ENCODE measurements around the gene DTNA. TPM values are rescaled to one million over a fixed set of nuclear protein-coding genes. Genes with fewer than 3 reads are reported as not detected.

DTNA gene
- total and polyA plus RNA-seq, 5 donors = 131 to 175 (median 146) TPM

DNA sequence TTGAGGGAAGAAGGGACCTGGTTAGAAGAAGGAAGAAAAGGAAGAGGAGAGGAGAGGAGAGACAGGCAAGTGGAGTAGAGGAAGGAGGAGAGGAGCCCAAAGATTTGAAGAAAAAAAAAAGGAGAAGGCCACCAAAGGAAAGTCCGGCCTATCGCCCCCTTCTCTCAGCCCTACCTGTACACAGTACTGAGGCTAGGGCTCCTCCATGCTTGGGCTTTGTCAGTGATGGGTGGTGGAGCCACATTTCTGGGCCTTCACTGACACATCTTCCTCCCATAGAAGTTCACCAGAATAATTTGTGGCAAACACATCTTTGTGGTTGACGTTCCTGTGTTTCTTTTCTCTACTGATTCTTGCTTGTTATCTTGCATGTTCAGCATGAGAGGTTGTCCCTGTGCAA, 125.4 kb downstream of the DTNA start:
- no peak for ATAC-seq
- intact Hi-C loops (cut with DNase I) = no loop called here

DNA sequence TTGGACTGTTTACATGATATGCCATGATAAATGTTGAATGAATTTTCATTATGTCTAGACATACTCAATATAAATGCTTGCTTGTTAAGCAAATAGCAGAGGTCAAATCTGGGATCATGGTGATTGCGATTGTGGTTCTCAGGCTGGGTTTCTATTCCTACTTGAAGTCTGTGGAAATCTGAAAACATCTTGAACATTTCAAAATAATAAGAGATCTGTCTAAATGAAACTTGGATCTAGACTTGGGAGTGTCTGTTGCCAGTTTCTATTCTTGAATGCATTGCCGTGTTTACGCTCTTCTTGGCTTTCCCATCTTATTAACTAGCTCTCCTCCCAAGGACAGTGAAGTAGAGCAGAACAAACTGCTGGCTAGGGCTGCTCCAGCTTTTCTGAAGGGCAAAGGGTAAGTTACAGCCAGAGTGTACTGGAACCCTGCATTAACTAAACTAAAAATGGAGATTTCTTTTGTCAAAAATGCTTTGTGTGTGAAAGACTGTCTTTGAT, 127.7 kb downstream of the DTNA start:
- H3K4me1 ChIP-seq (ENCODE audit: control insufficient read depth, insufficient read depth, low read length) = no peaks in the 10 kb centered on the region
- intact Hi-C loops (cut with DNase I) = no loop called here
- no peaks in the 10 kb centered on the region for H3K27me3 ChIP-seq (ENCODE audit: control insufficient read depth, insufficient read depth)
- 33% methylated on average over 3 of the region's 3 CpGs for WGBS
- peak in 2 of 3 donors; percentile 15 to 55 for DNase-seq
- no peaks in the 10 kb centered on the region for H3K9me3 ChIP-seq (ENCODE audit: control insufficient read depth, low read length)
- peak overlapping the region; percentile 9 for H3K4me3 ChIP-seq (ENCODE audit: low read length)
- ATAC-seq = peak; percentile 89 to 90
- peak overlapping the region; percentile 88 for H3K27ac ChIP-seq (ENCODE audit: low read length)

More for the DNA sequence above, 125.4 kb downstream of the DTNA start:
- no peaks in the 10 kb centered on the region for H3K4me1 ChIP-seq (ENCODE audit: control insufficient read depth, insufficient read depth, low read length)
- no peaks in the 10 kb centered on the region for H3K9me3 ChIP-seq (ENCODE audit: control insufficient read depth, low read length)
- no peak overlapping the region for H3K4me3 ChIP-seq (ENCODE audit: low read length)
- no peaks in the 10 kb centered on the region for H3K27me3 ChIP-seq (ENCODE audit: control insufficient read depth, insufficient read depth)
- no peak overlapping the region for H3K27ac ChIP-seq (ENCODE audit: low read length)
- 82% methylated on average over 3 of the region's 3 CpGs for WGBS
- no peak for DNase-seq

GRCh38 chr18:34838669-34839068, 128.6 kb downstream of the DTNA start:
- ATAC-seq (peak; percentile 72 to 73), DNase-seq (peak in 1 of 3 donors; percentile 41)
- 55% methylated on average over 5 of the region's 5 CpGs for WGBS
- H3K9me3 ChIP-seq (ENCODE audit: control insufficient read depth, low read length) = no peaks in the 10 kb centered on the region
- no peaks in the 10 kb centered on the region for H3K4me1 ChIP-seq (ENCODE audit: control insufficient read depth, insufficient read depth, low read length)
- intact Hi-C loops (cut with DNase I) = no loop called here
- peak overlapping the region; percentile 96 for H3K27ac ChIP-seq (ENCODE audit: low read length)
- no peak overlapping the region for H3K4me3 ChIP-seq (ENCODE audit: low read length)
- no peaks in the 10 kb centered on the region for H3K27me3 ChIP-seq (ENCODE audit: control insufficient read depth, insufficient read depth)

DNA sequence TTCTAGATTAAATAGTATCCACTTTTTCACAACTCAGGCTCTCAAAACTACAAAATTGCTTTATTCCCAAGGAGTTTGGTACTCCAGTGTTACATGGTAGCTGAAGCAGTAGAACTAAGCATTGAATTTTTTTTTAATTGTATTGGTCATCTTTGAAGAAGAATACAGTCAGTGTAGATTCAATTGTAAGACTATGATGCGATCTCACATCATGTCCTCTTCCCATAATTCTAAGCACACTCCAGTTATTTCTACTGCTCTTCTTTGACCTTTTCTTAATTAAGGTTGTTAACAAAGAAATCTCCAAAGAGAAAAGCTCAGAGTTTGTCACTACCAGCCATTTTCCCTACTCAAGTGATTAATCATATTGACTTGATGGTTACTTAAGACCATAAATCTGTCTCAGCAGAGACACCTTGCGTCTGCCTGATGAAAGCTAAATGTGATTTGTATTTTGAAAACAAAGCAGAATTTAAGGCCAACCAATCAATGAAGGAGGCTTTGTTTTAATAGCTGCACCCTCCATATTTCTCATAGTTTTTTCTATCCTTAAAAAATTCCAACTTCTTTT, 130.2 kb downstream of the DTNA start:
- 92% methylated on average over 2 of the region's 2 CpGs for WGBS
- DNase-seq (no peak), ATAC-seq (no peak)
- intact Hi-C loops (cut with DNase I) = no loop called here
- Histone ChIP-seq H3K27ac (ENCODE audit: low read length) (no peak overlapping the region), H3K9me3 (ENCODE audit: control insufficient read depth, low read length) (no peaks in the 10 kb centered on the region), H3K4me1 (ENCODE audit: control insufficient read depth, insufficient read depth, low read length) (no peaks in the 10 kb centered on the region), H3K27me3 (ENCODE audit: control insufficient read depth, insufficient read depth) (no peaks in the 10 kb centered on the region), H3K4me3 (ENCODE audit: low read length) (no peak overlapping the region)

GRCh38 chr18:34841891-34842290, 131.8 kb downstream of the DTNA start:
- Histone ChIP-seq H3K4me3 (ENCODE audit: low read length) (no peak overlapping the region), H3K9me3 (ENCODE audit: control insufficient read depth, low read length) (no peaks in the 10 kb centered on the region), H3K27ac (ENCODE audit: low read length) (no peak overlapping the region), H3K27me3 (ENCODE audit: control insufficient read depth, insufficient read depth) (no peaks in the 10 kb centered on the region), H3K4me1 (ENCODE audit: control insufficient read depth, insufficient read depth, low read length) (no peaks in the 10 kb centered on the region)
- ATAC-seq (no peak), DNase-seq (no peak)
- intact Hi-C loops (cut with DNase I) = no loop called here

- DNase-seq = no peak
- no peak for ATAC-seq
- no peaks in the 10 kb centered on the region for H3K4me1 ChIP-seq (ENCODE audit: control insufficient read depth, insufficient read depth, low read length)
- no peak overlapping the region for H3K4me3 ChIP-seq (ENCODE audit: low read length)
- intact Hi-C loops (cut with DNase I) = no loop called here
- H3K27me3 ChIP-seq (ENCODE audit: control insufficient read depth, insufficient read depth) = no peaks in the 10 kb centered on the region
- H3K9me3 ChIP-seq (ENCODE audit: control insufficient read depth, low read length) = no peaks in the 10 kb centered on the region
- 87% methylated on average over 1 of the region's 1 CpG for WGBS
- no peak overlapping the region for H3K27ac ChIP-seq (ENCODE audit: low read length)
Observed at GRCh38 chr18:34844072-34844471, 134.0 kb downstream of the DTNA start.

DNA sequence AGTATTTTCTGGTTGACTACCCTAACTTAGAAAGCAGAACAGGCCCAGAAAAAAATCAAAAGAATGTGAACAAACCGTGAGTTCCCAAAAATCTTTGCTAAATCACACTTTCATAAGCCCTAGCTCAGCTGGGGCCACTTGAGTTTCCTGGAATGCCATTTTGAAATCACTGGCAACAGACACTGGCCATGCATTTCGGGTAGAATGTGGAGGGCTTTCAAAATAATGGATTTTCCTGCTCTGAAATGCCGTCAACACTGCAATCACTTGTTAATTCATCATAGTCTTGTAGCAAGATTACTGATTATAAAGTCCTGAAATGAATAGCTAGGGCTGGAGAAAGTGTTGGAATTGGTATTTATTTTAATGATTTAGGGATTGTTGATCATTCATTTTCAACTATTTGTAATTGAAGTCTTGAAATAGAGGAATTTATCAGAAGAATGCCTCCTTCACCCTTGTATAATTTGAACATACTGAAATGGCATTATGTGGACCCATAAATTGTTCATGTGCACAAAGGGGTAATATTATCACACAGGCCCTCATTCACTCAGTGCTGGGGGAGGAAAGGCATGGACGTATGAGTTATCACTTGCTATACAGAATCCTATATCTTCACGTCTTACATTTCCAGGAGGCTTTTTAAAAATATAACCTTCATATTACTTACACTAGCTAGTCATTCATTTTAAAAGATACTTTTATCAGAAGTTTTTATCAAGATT, 134.8 kb downstream of the DTNA start:
- no peaks in the 10 kb centered on the region for H3K27me3 ChIP-seq (ENCODE audit: control insufficient read depth, insufficient read depth)
- DNase-seq = no peak
- 78% methylated on average over 5 of the region's 5 CpGs for WGBS
- H3K27ac ChIP-seq (ENCODE audit: low read length) = no peak overlapping the region
- no peaks in the 10 kb centered on the region for H3K9me3 ChIP-seq (ENCODE audit: control insufficient read depth, low read length)
- intact Hi-C loops (cut with DNase I) = no loop called here
- no peaks in the 10 kb centered on the region for H3K4me1 ChIP-seq (ENCODE audit: control insufficient read depth, insufficient read depth, low read length)
- ATAC-seq = no peak
- no peak overlapping the region for H3K4me3 ChIP-seq (ENCODE audit: low read length)

- no peak for ATAC-seq
- Histone ChIP-seq H3K4me3 (ENCODE audit: low read length) (no peak overlapping the region), H3K27ac (ENCODE audit: low read length) (no peak overlapping the region), H3K27me3 (ENCODE audit: control insufficient read depth, insufficient read depth) (no peaks in the 10 kb centered on the region), H3K9me3 (ENCODE audit: control insufficient read depth, low read length) (no peaks in the 10 kb centered on the region), H3K4me1 (ENCODE audit: control insufficient read depth, insufficient read depth, low read length) (no peaks in the 10 kb centered on the region)
- DNase-seq = no peak
- intact Hi-C loops (cut with DNase I) = no loop called here
Observed at GRCh38 chr18:34847408-34847807, 137.3 kb downstream of the DTNA start.

GRCh38 chr18:34848156-34848555, 138.1 kb downstream of the DTNA start:
- H3K4me3 ChIP-seq (ENCODE audit: low read length) = no peak overlapping the region
- intact Hi-C loops (cut with DNase I) = no loop called here
- DNase-seq = no peak
- no peak overlapping the region for H3K27ac ChIP-seq (ENCODE audit: low read length)
- ATAC-seq = no peak
- H3K4me1 ChIP-seq (ENCODE audit: control insufficient read depth, insufficient read depth, low read length) = no peaks in the 10 kb centered on the region
- no peaks in the 10 kb centered on the region for H3K27me3 ChIP-seq (ENCODE audit: control insufficient read depth, insufficient read depth)
- H3K9me3 ChIP-seq (ENCODE audit: control insufficient read depth, low read length) = no peaks in the 10 kb centered on the region
- WGBS = 79% methylated on average over 5 of the region's 5 CpGs

DNA sequence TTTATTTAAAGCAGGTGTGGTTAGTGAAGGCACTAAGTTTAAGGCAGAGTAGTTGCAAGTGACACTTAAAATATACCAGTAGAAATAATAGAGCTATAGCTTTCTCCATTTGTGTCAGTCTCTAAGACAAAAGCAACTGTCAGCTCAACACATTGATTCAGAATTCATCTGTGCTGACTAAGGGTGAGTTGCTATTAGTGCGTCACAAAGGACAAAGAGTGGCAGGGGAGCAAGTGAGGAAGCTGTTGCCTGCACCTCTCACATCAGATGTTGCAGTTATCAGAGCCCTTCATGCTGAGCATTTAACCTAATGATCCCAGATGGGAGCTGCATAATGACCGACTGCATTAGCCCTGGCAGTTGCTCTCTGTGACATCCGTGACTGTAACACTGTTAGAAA, 138.6 kb downstream of the DTNA start:
- H3K4me3 ChIP-seq (ENCODE audit: low read length) = no peak overlapping the region
- H3K9me3 ChIP-seq (ENCODE audit: control insufficient read depth, low read length) = no peaks in the 10 kb centered on the region
- ATAC-seq = no peak
- no peak for DNase-seq
- H3K4me1 ChIP-seq (ENCODE audit: control insufficient read depth, insufficient read depth, low read length) = no peaks in the 10 kb centered on the region
- WGBS = 84% methylated on average over 3 of the region's 3 CpGs
- H3K27me3 ChIP-seq (ENCODE audit: control insufficient read depth, insufficient read depth) = no peaks in the 10 kb centered on the region
- no peak overlapping the region for H3K27ac ChIP-seq (ENCODE audit: low read length)
- intact Hi-C loops (cut with DNase I) = no loop called here

GRCh38 chr18:34857320-34857719, 147.2 kb downstream of the DTNA start:
- H3K27ac ChIP-seq (ENCODE audit: low read length) = no peak overlapping the region
- DNase-seq (no peak), ATAC-seq (no peak)
- intact Hi-C loops (cut with DNase I) = no loop called here
- 93% methylated on average over 3 of the region's 3 CpGs for WGBS
- H3K27me3 ChIP-seq (ENCODE audit: control insufficient read depth, insufficient read depth) = no peaks in the 10 kb centered on the region
- no peaks in the 10 kb centered on the region for H3K9me3 ChIP-seq (ENCODE audit: control insufficient read depth, low read length)
- H3K4me3 ChIP-seq (ENCODE audit: low read length) = no peak overlapping the region
- no peaks in the 10 kb centered on the region for H3K4me1 ChIP-seq (ENCODE audit: control insufficient read depth, insufficient read depth, low read length)
